ENCODE results near the gene CFAP57. TPM values are rescaled to one million over a fixed set of nuclear protein-coding genes. Genes with fewer than 3 reads are reported as not detected.

Gene CFAP57
- 0.45 and 0.49 TPM in 2 replicates for total RNA-seq (ENCODE audit: low replicate concordance)

- TF ChIP-seq, protein P1, sequence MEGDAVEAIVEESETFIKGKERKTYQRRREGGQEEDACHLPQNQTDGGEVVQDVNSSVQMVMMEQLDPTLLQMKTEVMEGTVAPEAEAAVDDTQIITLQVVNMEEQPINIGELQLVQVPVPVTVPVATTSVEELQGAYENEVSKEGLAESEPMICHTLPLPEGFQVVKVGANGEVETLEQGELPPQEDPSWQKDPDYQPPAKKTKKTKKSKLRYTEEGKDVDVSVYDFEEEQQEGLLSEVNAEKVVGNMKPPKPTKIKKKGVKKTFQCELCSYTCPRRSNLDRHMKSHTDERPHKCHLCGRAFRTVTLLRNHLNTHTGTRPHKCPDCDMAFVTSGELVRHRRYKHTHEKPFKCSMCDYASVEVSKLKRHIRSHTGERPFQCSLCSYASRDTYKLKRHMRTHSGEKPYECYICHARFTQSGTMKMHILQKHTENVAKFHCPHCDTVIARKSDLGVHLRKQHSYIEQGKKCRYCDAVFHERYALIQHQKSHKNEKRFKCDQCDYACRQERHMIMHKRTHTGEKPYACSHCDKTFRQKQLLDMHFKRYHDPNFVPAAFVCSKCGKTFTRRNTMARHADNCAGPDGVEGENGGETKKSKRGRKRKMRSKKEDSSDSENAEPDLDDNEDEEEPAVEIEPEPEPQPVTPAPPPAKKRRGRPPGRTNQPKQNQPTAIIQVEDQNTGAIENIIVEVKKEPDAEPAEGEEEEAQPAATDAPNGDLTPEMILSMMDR (IDR thresholded peaks at IDR 0.05; ENCODE audit: insufficient read depth, low read length), result no peak
- H3K4me3 ChIP-seq (ENCODE audit: low read depth, low read length), result peak within 1 kb of the TSS; percentile 98
- DNase-seq (ENCODE audit: low read depth), result peak; percentile 95
These were observed at the start of gene CFAP57, which contains the start of gene EBNA1BP2 for GRCh38 chr1:43171876-43172526. CFAP57 (plus strand) TSS chr1:43172330; CDS start chr1:43172754, 424 bp downstream. EBNA1BP2 (minus strand) TSS chr1:43172290; CDS start chr1:43172118, 172 bp downstream.

DNA sequence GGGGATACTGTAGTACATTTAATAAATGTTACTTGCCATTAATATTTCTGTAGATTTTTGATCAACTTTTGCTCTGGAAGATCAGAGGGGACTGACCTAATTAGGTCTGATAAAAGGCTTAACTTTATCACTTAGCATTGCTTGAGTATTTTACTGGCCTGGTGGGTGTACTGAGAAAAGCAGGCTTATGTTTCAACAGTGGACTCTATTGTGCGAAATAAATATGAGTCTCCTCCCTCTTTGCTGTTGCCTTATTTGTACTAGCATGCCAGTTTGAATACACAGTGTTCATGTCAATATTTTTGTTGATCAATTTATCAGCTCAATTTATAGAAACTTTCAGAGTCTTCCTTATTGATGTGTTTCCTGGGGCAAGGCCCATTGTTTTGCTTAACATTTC, 49.1 kb upstream of the CFAP57 start:
- no peak for DNase-seq (ENCODE audit: low read depth)
- TF ChIP-seq, protein P1 (IDR thresholded peaks at IDR 0.05; ENCODE audit: insufficient read depth, low read length), result no peak
- H3K4me3 ChIP-seq (ENCODE audit: low read depth, low read length), result no peak overlapping the region

DNA sequence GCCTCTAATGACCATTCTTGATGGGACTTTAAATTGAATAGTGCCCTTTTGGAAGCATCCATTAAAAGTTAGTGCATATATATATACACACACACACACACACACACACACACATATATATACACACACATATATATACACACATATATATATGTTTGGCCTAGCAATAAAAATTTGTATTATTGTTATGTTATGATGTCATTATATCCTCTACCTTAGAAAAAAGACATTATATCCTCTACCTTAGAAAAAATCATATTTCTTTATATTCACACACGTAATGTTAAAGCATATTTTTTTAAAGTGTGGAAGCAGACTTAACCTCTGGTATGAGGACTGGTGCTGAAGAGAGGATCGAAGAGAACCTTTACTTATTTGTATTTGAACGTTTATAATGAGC, 43.3 kb upstream of the CFAP57 start:
- no peak for DNase-seq (ENCODE audit: low read depth)
- TF ChIP-seq, protein P1 (IDR thresholded peaks at IDR 0.05; ENCODE audit: insufficient read depth, low read length), result no peak
- no peak overlapping the region for H3K4me3 ChIP-seq (ENCODE audit: low read depth, low read length)

DNA sequence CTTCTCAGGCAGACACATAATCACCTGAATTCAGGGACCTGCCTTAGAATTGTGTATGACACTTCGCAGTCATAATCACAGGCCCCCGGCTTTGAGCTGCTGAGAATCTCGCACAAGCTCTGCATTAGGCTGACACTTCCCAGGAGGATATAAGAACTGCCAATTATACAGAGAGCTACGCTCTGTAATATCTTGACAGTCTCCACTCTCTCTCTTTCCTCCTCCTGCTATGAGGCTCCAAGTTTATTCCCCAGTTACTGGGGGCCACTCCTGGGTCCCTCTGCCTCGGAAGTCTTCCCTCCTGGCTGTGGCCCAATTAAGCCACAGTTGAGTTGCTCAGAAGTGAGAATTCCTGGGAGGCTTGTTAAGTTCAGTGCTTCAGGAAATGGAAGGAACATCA, 42.7 kb upstream of the CFAP57 start:
- no peak overlapping the region for H3K4me3 ChIP-seq (ENCODE audit: low read depth, low read length)
- TF ChIP-seq, protein P1 (IDR thresholded peaks at IDR 0.05; ENCODE audit: insufficient read depth, low read length), result no peak
- DNase-seq (ENCODE audit: low read depth), result no peak

GRCh38 chr1:43134068-43134467, 38.1 kb upstream of the CFAP57 start:
- TF ChIP-seq, protein P1 (IDR thresholded peaks at IDR 0.05; ENCODE audit: insufficient read depth, low read length), result no peak
- peak; percentile 18 for DNase-seq (ENCODE audit: low read depth)
- no peak overlapping the region for H3K4me3 ChIP-seq (ENCODE audit: low read depth, low read length)

- H3K4me3 ChIP-seq (ENCODE audit: low read depth, low read length), result no peak overlapping the region
- no peak for DNase-seq (ENCODE audit: low read depth)
- TF ChIP-seq, protein P1 (IDR thresholded peaks at IDR 0.05; ENCODE audit: insufficient read depth, low read length), result no peak
These were observed 37.5 kb upstream of the CFAP57 start for GRCh38 chr1:43134640-43135039.

Measured in fibroblast of the aortic adventitia (primary cell).